ENCODE measurements around the gene GPALPP1. TPM values are rescaled to one million over a fixed set of nuclear protein-coding genes. Genes with fewer than 3 reads are reported as not detected.

Gene GPALPP1
- total RNA-seq, 1 donor from 2014 or later: 70.7 TPM

DNA sequence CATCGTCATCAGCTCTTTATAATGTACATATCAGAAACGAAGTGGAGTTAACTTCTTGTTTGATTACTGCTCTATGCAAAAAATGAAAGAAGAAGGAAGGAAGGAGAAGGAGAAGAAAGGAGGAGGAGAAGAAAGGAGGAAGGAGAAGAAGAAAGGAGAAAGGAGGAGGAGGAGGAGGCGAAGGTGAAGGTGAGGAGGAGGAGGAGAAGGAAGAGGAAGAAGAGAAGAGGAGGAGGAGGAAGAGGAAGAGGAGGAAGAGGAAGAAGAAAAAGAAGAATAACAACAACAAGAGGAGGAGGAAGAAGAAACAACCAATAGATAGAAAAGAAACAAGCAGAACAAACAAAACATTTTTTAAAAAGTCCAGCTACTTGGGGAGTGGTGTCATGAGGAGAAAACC lies 13.1 kb upstream of the GPALPP1 start:
- H3K27ac ChIP-seq: no peak overlapping the region
- H3K9me3 ChIP-seq (ENCODE audit: low read depth): no peaks in the 10 kb centered on the region
- peaks cover 12% of the 10 kb centered on the region for H4K20me1 ChIP-seq (ENCODE audit: low read depth)
- H3K9me3 Mint-ChIP-seq: no peaks in the 10 kb centered on the region
- TF ChIP-seq, protein P1, sequence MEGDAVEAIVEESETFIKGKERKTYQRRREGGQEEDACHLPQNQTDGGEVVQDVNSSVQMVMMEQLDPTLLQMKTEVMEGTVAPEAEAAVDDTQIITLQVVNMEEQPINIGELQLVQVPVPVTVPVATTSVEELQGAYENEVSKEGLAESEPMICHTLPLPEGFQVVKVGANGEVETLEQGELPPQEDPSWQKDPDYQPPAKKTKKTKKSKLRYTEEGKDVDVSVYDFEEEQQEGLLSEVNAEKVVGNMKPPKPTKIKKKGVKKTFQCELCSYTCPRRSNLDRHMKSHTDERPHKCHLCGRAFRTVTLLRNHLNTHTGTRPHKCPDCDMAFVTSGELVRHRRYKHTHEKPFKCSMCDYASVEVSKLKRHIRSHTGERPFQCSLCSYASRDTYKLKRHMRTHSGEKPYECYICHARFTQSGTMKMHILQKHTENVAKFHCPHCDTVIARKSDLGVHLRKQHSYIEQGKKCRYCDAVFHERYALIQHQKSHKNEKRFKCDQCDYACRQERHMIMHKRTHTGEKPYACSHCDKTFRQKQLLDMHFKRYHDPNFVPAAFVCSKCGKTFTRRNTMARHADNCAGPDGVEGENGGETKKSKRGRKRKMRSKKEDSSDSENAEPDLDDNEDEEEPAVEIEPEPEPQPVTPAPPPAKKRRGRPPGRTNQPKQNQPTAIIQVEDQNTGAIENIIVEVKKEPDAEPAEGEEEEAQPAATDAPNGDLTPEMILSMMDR (IDR thresholded peaks at IDR 0.05): no peak
- TF ChIP-seq EZH2phosphoT487 (IDR thresholded peaks at IDR 0.05): no peak
- TF ChIP-seq EZH2 (IDR thresholded peaks at IDR 0.05): no peak
- H3K27me3 Mint-ChIP-seq (ENCODE audit: insufficient read depth, low read depth): peaks cover 3% of the 10 kb centered on the region
- no peak overlapping the region for H3K4me2 ChIP-seq
- peaks cover 7% of the 10 kb centered on the region for H3F3A ChIP-seq (ENCODE audit: low read depth)
- H3K79me2 ChIP-seq (ENCODE audit: low read depth): peaks cover 14% of the 10 kb centered on the region
- H2AFZ ChIP-seq (replicated peaks): no peak overlapping the region
- peaks cover 7% of the 10 kb centered on the region for H3K36me3 Mint-ChIP-seq
- no peak overlapping the region for H3K9ac ChIP-seq
- no peaks in the 10 kb centered on the region for H3K27me3 ChIP-seq
- H3K4me1 Mint-ChIP-seq: no peaks in the 10 kb centered on the region
- no peak overlapping the region for H3K27ac Mint-ChIP-seq
- DNase-seq (ENCODE audit: low spot score): no peak
- H3K36me3 ChIP-seq: peaks cover 14% of the 10 kb centered on the region
- H3K4me3 ChIP-seq: no peak overlapping the region
- H3K4me3 Mint-ChIP-seq: no peak overlapping the region
- H3K4me1 ChIP-seq: no peaks in the 10 kb centered on the region

DNA sequence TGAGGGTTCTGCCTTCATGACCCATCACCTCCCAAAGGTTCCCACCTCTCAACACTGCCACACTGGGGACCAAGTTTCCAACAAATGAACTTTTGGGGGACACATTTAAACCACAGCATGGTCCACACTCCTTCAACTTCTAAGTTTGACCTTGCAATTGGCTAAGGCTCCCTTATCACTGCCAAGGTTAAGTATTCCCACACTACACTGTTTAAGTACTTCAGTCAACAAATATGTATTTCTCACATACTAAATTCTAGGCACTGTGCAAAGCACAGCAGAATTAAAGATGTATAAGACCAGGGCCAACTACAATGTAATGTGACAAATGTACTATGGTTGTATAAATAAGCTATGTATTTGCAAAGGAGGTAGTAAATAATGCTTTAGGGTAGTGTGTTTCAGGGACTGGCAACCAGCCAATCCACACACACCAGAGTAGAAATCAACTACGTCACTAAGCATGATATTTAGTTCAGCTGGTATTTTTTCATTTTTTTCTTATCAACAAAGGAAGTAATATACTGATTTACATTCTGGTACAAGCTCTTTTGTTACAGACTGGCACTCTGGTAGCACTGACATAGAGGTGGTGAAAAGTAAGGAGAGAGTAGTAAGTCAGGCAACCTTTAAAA lies 12.3 kb upstream of the GPALPP1 start:
- Histone ChIP-seq H3K4me1 (no peaks in the 10 kb centered on the region), H3F3A (ENCODE audit: low read depth) (peaks cover 7% of the 10 kb centered on the region), H3K4me3 (no peak overlapping the region), H3K9ac (no peak overlapping the region), H3K4me2 (no peak overlapping the region), H3K27ac (no peak overlapping the region), H2AFZ (replicated peaks) (no peak overlapping the region), H3K27me3 (no peaks in the 10 kb centered on the region), H3K36me3 (peaks cover 14% of the 10 kb centered on the region), H4K20me1 (ENCODE audit: low read depth) (peaks cover 12% of the 10 kb centered on the region), H3K9me3 (ENCODE audit: low read depth) (no peaks in the 10 kb centered on the region), H3K79me2 (ENCODE audit: low read depth) (peaks cover 15% of the 10 kb centered on the region)
- no peak for DNase-seq (ENCODE audit: low spot score)
- Mint-ChIP-seq H3K9me3 (no peaks in the 10 kb centered on the region), H3K36me3 (peaks cover 7% of the 10 kb centered on the region), H3K27ac (no peak overlapping the region), H3K4me1 (no peaks in the 10 kb centered on the region), H3K4me3 (no peak overlapping the region), H3K27me3 (ENCODE audit: insufficient read depth, low read depth) (peaks cover 3% of the 10 kb centered on the region)
- TF ChIP-seq, protein P1 (IDR thresholded peaks at IDR 0.05): no peak
- TF ChIP-seq EZH2phosphoT487 (IDR thresholded peaks at IDR 0.05) (no peak), EZH2 (IDR thresholded peaks at IDR 0.05) (no peak)

DNA sequence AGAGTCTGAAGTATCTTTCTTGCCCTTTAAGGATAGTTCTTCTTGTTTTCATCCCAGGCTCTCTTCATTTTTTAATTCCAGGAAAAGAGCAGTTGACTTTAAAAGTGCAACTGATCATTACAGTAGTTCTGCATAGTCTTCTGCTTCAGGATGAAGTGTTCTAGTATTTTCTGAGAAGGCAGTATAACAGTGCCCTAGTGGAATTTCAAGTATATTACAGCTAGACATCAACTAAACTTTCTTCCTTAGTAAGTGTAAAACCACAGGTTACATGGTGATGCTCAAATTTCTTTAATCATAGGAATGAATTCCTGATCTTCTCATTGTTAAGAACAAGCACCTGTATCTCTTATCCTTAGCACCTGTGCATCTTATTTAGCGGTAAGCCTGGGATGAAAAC lies 11.0 kb upstream of the GPALPP1 start:
- Mint-ChIP-seq H3K27me3 (ENCODE audit: insufficient read depth, low read depth) (peaks cover 3% of the 10 kb centered on the region), H3K27ac (no peak overlapping the region), H3K4me1 (no peaks in the 10 kb centered on the region), H3K9me3 (no peaks in the 10 kb centered on the region), H3K36me3 (peaks cover 7% of the 10 kb centered on the region), H3K4me3 (no peak overlapping the region)
- H2AFZ ChIP-seq (replicated peaks): no peak overlapping the region
- peaks cover 15% of the 10 kb centered on the region for H4K20me1 ChIP-seq (ENCODE audit: low read depth)
- no peaks in the 10 kb centered on the region for H3K4me1 ChIP-seq
- DNase-seq (ENCODE audit: low spot score): no peak
- H3K9me3 ChIP-seq (ENCODE audit: low read depth): no peaks in the 10 kb centered on the region
- no peaks in the 10 kb centered on the region for H3K27me3 ChIP-seq
- no peak overlapping the region for H3K4me2 ChIP-seq
- H3F3A ChIP-seq (ENCODE audit: low read depth): peaks cover 7% of the 10 kb centered on the region
- H3K27ac ChIP-seq: no peak overlapping the region
- H3K4me3 ChIP-seq: no peak overlapping the region
- peaks cover 20% of the 10 kb centered on the region for H3K79me2 ChIP-seq (ENCODE audit: low read depth)
- peaks cover 14% of the 10 kb centered on the region for H3K36me3 ChIP-seq
- no peak overlapping the region for H3K9ac ChIP-seq
- TF ChIP-seq, protein P1 (IDR thresholded peaks at IDR 0.05): peak; percentile 12
- TF ChIP-seq EZH2phosphoT487 (IDR thresholded peaks at IDR 0.05): no peak
- no peak for TF ChIP-seq EZH2 (IDR thresholded peaks at IDR 0.05)
